Measurements from ENCODE around the gene TBXA2R. TPM values are rescaled to one million over a fixed set of nuclear protein-coding genes. Genes with fewer than 3 reads are reported as not detected.

Gene TBXA2R
- total RNA-seq, 1 experiment from 2014 or later = 1.3 TPM

- TF ChIP-seq RORB (CRISPR knock-in tag; IDR thresholded peaks at IDR 0.05) (no peak), ZNF416 (CRISPR knock-in tag; IDR thresholded peaks at IDR 0.05) (no peak), GTF2I (CRISPR knock-in tag; conservative IDR thresholded peaks at IDR 0.05) (no peak), MYBL2 (CRISPR knock-in tag; IDR thresholded peaks at IDR 0.05) (no peak)
These were observed 60.6 kb downstream of the TBXA2R start (continued) for GRCh38 chr19:3546119-3546518.

- H3K27ac Mint-ChIP-seq = no peak overlapping the region
These were observed 61.0 kb downstream of the TBXA2R start for GRCh38 chr19:3545669-3546034.

GRCh38 chr19:3544742-3545668 is 61.7 kb downstream of the TBXA2R start:
- H3K36me3 Mint-ChIP-seq = no peaks in the 10 kb centered on the region
- no peaks in the 10 kb centered on the region for H3K9me3 Mint-ChIP-seq
- DNase-seq (ENCODE audit: low spot score) = peak; percentile 93
- peak; percentile 85 for ATAC-seq
- no peak overlapping the region for H3K27ac Mint-ChIP-seq
- H3K4me3 Mint-ChIP-seq = no peak overlapping the region
- no peak for TF ChIP-seq ATF6 (CRISPR knock-in tag; IDR thresholded peaks at IDR 0.05)
- peak; percentile 33; the same call in 1 of the 2 replicates for TF ChIP-seq ZNF671 (CRISPR knock-in tag; IDR thresholded peaks at IDR 0.05)
- TF ChIP-seq ZBTB43 (CRISPR knock-in tag; IDR thresholded peaks at IDR 0.05) = no peak
- peak; percentile 19; the same call in 1 of the 2 replicates for TF ChIP-seq NFATC4 (CRISPR knock-in tag; IDR thresholded peaks at IDR 0.05)
- TF ChIP-seq TCF7 (CRISPR knock-in tag; IDR thresholded peaks at IDR 0.05; ENCODE audit: low read depth) = no peak
- peak; percentile 24; the same call in 1 of the 2 replicates for TF ChIP-seq USF2 (CRISPR knock-in tag; IDR thresholded peaks at IDR 0.05)
- peak; percentile 57; the same call in 1 of the 2 replicates for TF ChIP-seq GTF2I (CRISPR knock-in tag; conservative IDR thresholded peaks at IDR 0.05)
- TF ChIP-seq PRRX2 (CRISPR knock-in tag; IDR thresholded peaks at IDR 0.05) = 0 out of 2 replicates have a peak, but pooled peaks have one; percentile 46
- no peak for TF ChIP-seq ZNF138 (CRISPR knock-in tag; conservative IDR thresholded peaks at IDR 0.05)
- 0 out of 2 replicates have a peak, but pooled peaks have one; percentile 29 for TF ChIP-seq AR (CRISPR knock-in tag; IDR thresholded peaks at IDR 0.05)
- 0 out of 2 replicates have a peak, but pooled peaks have one; percentile 14 for TF ChIP-seq FOXP4 (CRISPR knock-in tag; IDR thresholded peaks at IDR 0.05)
- no peak for TF ChIP-seq JUN (CRISPR knock-in tag; IDR thresholded peaks at IDR 0.05)
- no peak for TF ChIP-seq NR2C2 (CRISPR knock-in tag; IDR thresholded peaks at IDR 0.05)
- no peak for TF ChIP-seq ZNF416 (CRISPR knock-in tag; IDR thresholded peaks at IDR 0.05)
- TF ChIP-seq CTCF (IDR thresholded peaks at IDR 0.05) = peak; percentile 97
- no peak for TF ChIP-seq CREM (CRISPR knock-in tag; IDR thresholded peaks at IDR 0.05)
- no peak for TF ChIP-seq IRF2 (CRISPR knock-in tag; IDR thresholded peaks at IDR 0.05; ENCODE audit: borderline replicate concordance, low read depth)
- peak; percentile 63; the same call in 1 of the 2 replicates for TF ChIP-seq ZNF121 (CRISPR knock-in tag; IDR thresholded peaks at IDR 0.05)
- H3K4me1 Mint-ChIP-seq = no peaks in the 10 kb centered on the region
- ChIA-PET CTCF (interaction anchor here (0.6 to 4.4 kb wide), 36 partner anchors 9 to 443 kb away, joined by 3 to 115 read pairs (median 3); partner anchors contain the start of genes DOHH, MFSD12, MRPL54 and TJP3), POLR2A (interaction anchor here (0.5 to 1.4 kb wide), 7 partner anchors 9 to 519 kb away, joined by 3 to 8 read pairs (median 4); partner anchors contain the start of gene MFSD12)
- no peaks in the 10 kb centered on the region for H3K27me3 Mint-ChIP-seq (ENCODE audit: low read depth)

More at GRCh38 chr19:3545669-3546034, 61.0 kb downstream of the TBXA2R start:
- TF ChIP-seq CBFB (CRISPR knock-in tag; IDR thresholded peaks at IDR 0.05; ENCODE audit: low read depth) = no peak
- no peak for TF ChIP-seq ELF4 (CRISPR knock-in tag; IDR thresholded peaks at IDR 0.05; ENCODE audit: low read depth)
- Mint-ChIP-seq H3K36me3 (no peaks in the 10 kb centered on the region), H3K4me1 (no peaks in the 10 kb centered on the region), H3K27me3 (ENCODE audit: low read depth) (no peaks in the 10 kb centered on the region), H3K4me3 (no peak overlapping the region), H3K9me3 (no peaks in the 10 kb centered on the region)
- ATAC-seq (no peak), DNase-seq (ENCODE audit: low spot score) (no peak)
- ChIA-PET POLR2A (interaction anchor here (1.0 to 1.4 kb wide), 5 partner anchors 11 to 520 kb away, joined by 3 to 8 read pairs (median 4); partner anchors contain the start of gene MFSD12), CTCF (interaction anchor here (0.6 to 4.4 kb wide), 30 partner anchors 8 to 416 kb away, joined by 3 to 115 read pairs (median 4); partner anchors contain the start of genes MFSD12, MRPL54 and TJP3)
